WTC11 (cell line): ENCODE data around the gene RBFOX1. TPM values are rescaled to one million over a fixed set of nuclear protein-coding genes. Genes with fewer than 3 reads are reported as not detected.

Experiments
- ATAC-seq: fragments of 200-7000 bp; cut with Tn5 transposase; 2 replicates; pipeline ENCODE4 v1.10.0; 2021; ENCODE audit warnings: mild to moderate bottlenecking, moderate library complexity
- CTCF ChIA-PET: fragments of 300-600 bp; sonication (Branson Sonifier 250); formaldehyde crosslinking; loops from one replicate; lab custom pipeline; 2021; ENCODE audit warnings: antibody characterized with exemption; lab: Charles Lee
- POLR2A ChIA-PET: fragments of 350-600 bp; sonication (Branson Sonifier 250); formaldehyde crosslinking; loops from one replicate; lab custom pipeline; 2021; ENCODE audit warnings: antibody characterized with exemption; lab: Charles Lee
- DNase-seq: peaks from one replicate; pipeline ENCODE4 v3.0.0; 2021; ENCODE audit warnings: low spot score
- H3K27ac Mint-ChIP-seq: 2 replicates; pipeline ENCODE4 v1.8.0; 2021; ENCODE audit warnings: mixed read lengths
- H3K27me3 Mint-ChIP-seq: 2 replicates; pipeline ENCODE4 v1.8.0; 2021; ENCODE audit warnings: low read depth, mild to moderate bottlenecking, moderate library complexity, mixed read lengths
- H3K36me3 Mint-ChIP-seq: 2 replicates; pipeline ENCODE4 v1.8.0; 2021; ENCODE audit warnings: mixed read lengths
- H3K4me1 Mint-ChIP-seq: 2 replicates; pipeline ENCODE4 v1.8.0; 2022; ENCODE audit warnings: mixed read lengths
- H3K4me3 Mint-ChIP-seq: 2 replicates; pipeline ENCODE4 v1.8.0; 2021; ENCODE audit warnings: mild to moderate bottlenecking, moderate library complexity, mixed read lengths
- H3K9me3 Mint-ChIP-seq: 2 replicates; pipeline ENCODE4 v1.8.0; 2021; ENCODE audit warnings: mixed read lengths
- CBFB ChIP-seq: sonication (generic); formaldehyde crosslinking; IDR thresholded peaks from 2 replicates; pipeline ENCODE4 v1.8.1; 2022; ENCODE audit warnings: mild to moderate bottlenecking, low read depth, missing genetic modification reagents
- ELF4 ChIP-seq: sonication (generic); formaldehyde crosslinking; IDR thresholded peaks from 2 replicates; pipeline ENCODE4 v1.8.1; 2022; ENCODE audit warnings: low read depth, mild to moderate bottlenecking, moderate library complexity, missing genetic modification reagents
- JAZF1 ChIP-seq: fragments of 250-450 bp; sonication (Bioruptor Pico); IDR thresholded peaks from 2 replicates; pipeline ENCODE4 v1.9.0; 2021; ENCODE audit warnings: moderate library complexity, mild to moderate bottlenecking, inconsistent platforms
- PRRX2 ChIP-seq: fragments of 250-450 bp; sonication (Bioruptor Pico); IDR thresholded peaks from 2 replicates; pipeline ENCODE4 v1.8.0; 2021; ENCODE audit warnings: mild to moderate bottlenecking
- SMAD4 ChIP-seq: sonication (generic); formaldehyde crosslinking; IDR thresholded peaks from 2 replicates; pipeline ENCODE4 v1.8.0; 2022; ENCODE audit warnings: mild to moderate bottlenecking, missing genetic modification reagents
- TP53 ChIP-seq: sonication (generic); formaldehyde crosslinking; IDR thresholded peaks from 2 replicates; pipeline ENCODE4 v1.8.1; 2023; ENCODE audit warnings: mild to moderate bottlenecking, missing genetic modification reagents
- ZNF121 ChIP-seq: sonication (generic); formaldehyde crosslinking; IDR thresholded peaks from 2 replicates; pipeline ENCODE4 v1.8.0; 2023; ENCODE audit warnings: missing genetic modification reagents
- ZNF317 ChIP-seq: sonication (generic); formaldehyde crosslinking; IDR thresholded peaks from 2 replicates; pipeline ENCODE4 v1.8.1; 2023; ENCODE audit warnings: low read depth, mild to moderate bottlenecking, moderate library complexity, missing genetic modification reagents, borderline replicate concordance
- ZNF423 ChIP-seq: fragments of 250-450 bp; sonication (Bioruptor Pico); IDR thresholded peaks from 2 replicates; pipeline ENCODE4 v2.1.2; 2022; ENCODE audit warnings: mild to moderate bottlenecking, moderate library complexity
- total RNA-seq: library from RNA; stranded (reverse); gene quantifications from 3 replicates; pipeline ENCODE4 v1.2.3, GENCODE V29; 2021
- TF ChIP-seq, protein P1 (sequence below): sonication (generic); formaldehyde crosslinking; IDR thresholded peaks from 2 replicates; pipeline ENCODE4 v1.8.1; 2022; ENCODE audit warnings: low read depth, mild to moderate bottlenecking, moderate library complexity, missing genetic modification reagents, borderline replicate concordance
- TF ChIP-seq, protein P2 (sequence below): sonication (generic); formaldehyde crosslinking; IDR thresholded peaks from 2 replicates; pipeline ENCODE4 v1.8.0; 2023; ENCODE audit warnings: missing genetic modification reagents
- TF ChIP-seq, protein P3 (sequence below): sonication (generic); formaldehyde crosslinking; IDR thresholded peaks from 2 replicates; pipeline ENCODE4 v1.8.0; 2022; ENCODE audit warnings: mild to moderate bottlenecking, missing genetic modification reagents
- TF ChIP-seq, protein P4 (sequence below): sonication (generic); formaldehyde crosslinking; IDR thresholded peaks from 2 replicates; pipeline ENCODE4 v1.8.1; 2022; ENCODE audit warnings: missing genetic modification reagents, borderline replicate concordance
- TF ChIP-seq, protein P5 (sequence below): sonication (generic); formaldehyde crosslinking; IDR thresholded peaks from 2 replicates; pipeline ENCODE4 v1.8.1; 2023; ENCODE audit warnings: mild to moderate bottlenecking, missing genetic modification reagents, moderate library complexity
- TF ChIP-seq, protein P6 (sequence below): sonication (generic); formaldehyde crosslinking; IDR thresholded peaks from 2 replicates; pipeline ENCODE4 v1.8.1; 2023; ENCODE audit warnings: mild to moderate bottlenecking, missing genetic modification reagents, borderline replicate concordance
- TF ChIP-seq, protein P7 (sequence below): sonication (generic); formaldehyde crosslinking; IDR thresholded peaks from 2 replicates; pipeline ENCODE4 v1.8.0; 2022; ENCODE audit warnings: mild to moderate bottlenecking, missing genetic modification reagents

Gene RBFOX1
- total RNA-seq, 1 experiment from 2014 or later, result 1.1 TPM

DNA sequence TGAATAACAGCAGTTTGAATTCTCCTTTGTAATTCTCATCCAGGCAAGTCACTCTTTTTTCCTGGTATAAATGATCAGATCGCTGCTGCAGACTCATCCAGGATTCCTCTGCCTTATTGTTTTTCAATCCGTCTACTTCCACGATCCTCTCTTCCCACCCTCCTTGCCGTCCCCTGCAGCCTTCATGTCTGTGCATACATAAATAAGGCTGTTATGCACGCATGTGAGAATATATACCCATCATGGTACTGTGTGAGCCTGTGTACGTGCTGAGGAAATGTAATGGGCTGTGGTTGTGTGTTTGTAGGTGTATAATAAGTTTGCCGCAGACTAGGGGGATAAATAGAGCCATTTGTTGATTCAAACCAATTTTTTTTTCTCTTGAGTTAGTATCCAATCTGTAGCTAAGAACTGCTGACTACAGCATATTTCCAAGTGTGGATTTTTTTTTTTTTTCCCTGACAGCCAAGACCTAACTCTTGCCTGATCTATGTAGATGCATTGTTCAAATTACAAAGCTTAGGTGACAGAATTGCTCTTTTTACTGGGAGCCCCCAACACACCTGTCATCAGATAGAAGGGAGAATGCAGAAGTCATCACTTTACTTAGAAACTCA lies 62.2 kb downstream of the RBFOX1 start:
- TF ChIP-seq, protein P1, sequence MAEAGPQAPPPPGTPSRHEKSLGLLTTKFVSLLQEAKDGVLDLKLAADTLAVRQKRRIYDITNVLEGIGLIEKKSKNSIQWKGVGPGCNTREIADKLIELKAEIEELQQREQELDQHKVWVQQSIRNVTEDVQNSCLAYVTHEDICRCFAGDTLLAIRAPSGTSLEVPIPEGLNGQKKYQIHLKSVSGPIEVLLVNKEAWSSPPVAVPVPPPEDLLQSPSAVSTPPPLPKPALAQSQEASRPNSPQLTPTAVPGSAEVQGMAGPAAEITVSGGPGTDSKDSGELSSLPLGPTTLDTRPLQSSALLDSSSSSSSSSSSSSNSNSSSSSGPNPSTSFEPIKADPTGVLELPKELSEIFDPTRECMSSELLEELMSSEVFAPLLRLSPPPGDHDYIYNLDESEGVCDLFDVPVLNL, result no peak
- TF ChIP-seq, protein P2, sequence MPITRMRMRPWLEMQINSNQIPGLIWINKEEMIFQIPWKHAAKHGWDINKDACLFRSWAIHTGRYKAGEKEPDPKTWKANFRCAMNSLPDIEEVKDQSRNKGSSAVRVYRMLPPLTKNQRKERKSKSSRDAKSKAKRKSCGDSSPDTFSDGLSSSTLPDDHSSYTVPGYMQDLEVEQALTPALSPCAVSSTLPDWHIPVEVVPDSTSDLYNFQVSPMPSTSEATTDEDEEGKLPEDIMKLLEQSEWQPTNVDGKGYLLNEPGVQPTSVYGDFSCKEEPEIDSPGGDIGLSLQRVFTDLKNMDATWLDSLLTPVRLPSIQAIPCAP (CRISPR knock-in tag), result no peak
- TF ChIP-seq, protein P3, sequence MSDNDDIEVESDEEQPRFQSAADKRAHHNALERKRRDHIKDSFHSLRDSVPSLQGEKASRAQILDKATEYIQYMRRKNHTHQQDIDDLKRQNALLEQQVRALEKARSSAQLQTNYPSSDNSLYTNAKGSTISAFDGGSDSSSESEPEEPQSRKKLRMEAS (CRISPR knock-in tag), result no peak
- no peak for TF ChIP-seq TP53 (CRISPR knock-in tag)
- Mint-ChIP-seq H3K27ac (no peak overlapping the region), H3K4me1 (no peaks in the 10 kb centered on the region), H3K9me3 (peaks cover 88% of the 10 kb centered on the region), H3K4me3 (no peak overlapping the region), H3K27me3 (peaks cover 7% of the 10 kb centered on the region), H3K36me3 (peaks cover 91% of the 10 kb centered on the region)
- ChIA-PET CTCF (no interaction called here), POLR2A (no interaction called here)
- ATAC-seq, result no peak
- no peak for DNase-seq

DNA sequence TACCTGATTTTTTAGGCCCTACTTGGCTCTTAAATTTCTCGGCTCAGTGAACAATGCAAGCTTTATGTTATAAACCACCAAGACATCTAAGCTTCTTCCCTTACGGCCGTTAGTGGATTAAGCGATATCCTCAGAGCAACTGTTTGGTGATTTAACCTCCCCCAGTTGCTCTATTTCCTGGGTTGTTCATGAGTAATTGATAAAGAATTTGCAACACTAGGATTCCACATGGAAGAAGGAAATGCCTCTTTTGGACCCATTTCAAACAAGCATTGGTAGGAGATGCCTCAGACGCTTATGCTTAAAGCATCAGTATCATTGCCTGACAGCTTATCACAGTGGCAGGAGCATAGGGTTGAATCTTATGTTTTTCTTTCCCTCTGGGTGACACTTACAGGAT lies 65.3 kb downstream of the RBFOX1 start:
- H3K36me3 Mint-ChIP-seq, result peaks cover 78% of the 10 kb centered on the region
- peaks cover 7% of the 10 kb centered on the region for H3K27me3 Mint-ChIP-seq
- no peak overlapping the region for H3K4me3 Mint-ChIP-seq
- no peak for TF ChIP-seq PRRX2 (CRISPR knock-in tag)
- TF ChIP-seq JAZF1 (CRISPR knock-in tag), result no peak
- TF ChIP-seq ZNF317, result no peak
- TF ChIP-seq, protein P4, sequence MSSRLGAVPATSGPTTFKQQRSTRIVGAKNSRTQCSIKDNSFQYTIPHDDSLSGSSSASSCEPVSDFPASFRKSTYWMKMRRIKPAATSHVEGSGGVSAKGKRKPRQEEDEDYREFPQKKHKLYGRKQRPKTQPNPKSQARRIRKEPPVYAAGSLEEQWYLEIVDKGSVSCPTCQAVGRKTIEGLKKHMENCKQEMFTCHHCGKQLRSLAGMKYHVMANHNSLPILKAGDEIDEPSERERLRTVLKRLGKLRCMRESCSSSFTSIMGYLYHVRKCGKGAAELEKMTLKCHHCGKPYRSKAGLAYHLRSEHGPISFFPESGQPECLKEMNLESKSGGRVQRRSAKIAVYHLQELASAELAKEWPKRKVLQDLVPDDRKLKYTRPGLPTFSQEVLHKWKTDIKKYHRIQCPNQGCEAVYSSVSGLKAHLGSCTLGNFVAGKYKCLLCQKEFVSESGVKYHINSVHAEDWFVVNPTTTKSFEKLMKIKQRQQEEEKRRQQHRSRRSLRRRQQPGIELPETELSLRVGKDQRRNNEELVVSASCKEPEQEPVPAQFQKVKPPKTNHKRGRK (CRISPR knock-in tag), result no peak
- TF ChIP-seq, protein P5, sequence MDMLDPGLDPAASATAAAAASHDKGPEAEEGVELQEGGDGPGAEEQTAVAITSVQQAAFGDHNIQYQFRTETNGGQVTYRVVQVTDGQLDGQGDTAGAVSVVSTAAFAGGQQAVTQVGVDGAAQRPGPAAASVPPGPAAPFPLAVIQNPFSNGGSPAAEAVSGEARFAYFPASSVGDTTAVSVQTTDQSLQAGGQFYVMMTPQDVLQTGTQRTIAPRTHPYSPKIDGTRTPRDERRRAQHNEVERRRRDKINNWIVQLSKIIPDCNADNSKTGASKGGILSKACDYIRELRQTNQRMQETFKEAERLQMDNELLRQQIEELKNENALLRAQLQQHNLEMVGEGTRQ, result no peak
- TF ChIP-seq CBFB (CRISPR knock-in tag), result no peak
- no peak for TF ChIP-seq ZNF423 (CRISPR knock-in tag)
- TF ChIP-seq SMAD4, result no peak
- no peak for TF ChIP-seq ELF4 (CRISPR knock-in tag)
- TF ChIP-seq, protein P6, sequence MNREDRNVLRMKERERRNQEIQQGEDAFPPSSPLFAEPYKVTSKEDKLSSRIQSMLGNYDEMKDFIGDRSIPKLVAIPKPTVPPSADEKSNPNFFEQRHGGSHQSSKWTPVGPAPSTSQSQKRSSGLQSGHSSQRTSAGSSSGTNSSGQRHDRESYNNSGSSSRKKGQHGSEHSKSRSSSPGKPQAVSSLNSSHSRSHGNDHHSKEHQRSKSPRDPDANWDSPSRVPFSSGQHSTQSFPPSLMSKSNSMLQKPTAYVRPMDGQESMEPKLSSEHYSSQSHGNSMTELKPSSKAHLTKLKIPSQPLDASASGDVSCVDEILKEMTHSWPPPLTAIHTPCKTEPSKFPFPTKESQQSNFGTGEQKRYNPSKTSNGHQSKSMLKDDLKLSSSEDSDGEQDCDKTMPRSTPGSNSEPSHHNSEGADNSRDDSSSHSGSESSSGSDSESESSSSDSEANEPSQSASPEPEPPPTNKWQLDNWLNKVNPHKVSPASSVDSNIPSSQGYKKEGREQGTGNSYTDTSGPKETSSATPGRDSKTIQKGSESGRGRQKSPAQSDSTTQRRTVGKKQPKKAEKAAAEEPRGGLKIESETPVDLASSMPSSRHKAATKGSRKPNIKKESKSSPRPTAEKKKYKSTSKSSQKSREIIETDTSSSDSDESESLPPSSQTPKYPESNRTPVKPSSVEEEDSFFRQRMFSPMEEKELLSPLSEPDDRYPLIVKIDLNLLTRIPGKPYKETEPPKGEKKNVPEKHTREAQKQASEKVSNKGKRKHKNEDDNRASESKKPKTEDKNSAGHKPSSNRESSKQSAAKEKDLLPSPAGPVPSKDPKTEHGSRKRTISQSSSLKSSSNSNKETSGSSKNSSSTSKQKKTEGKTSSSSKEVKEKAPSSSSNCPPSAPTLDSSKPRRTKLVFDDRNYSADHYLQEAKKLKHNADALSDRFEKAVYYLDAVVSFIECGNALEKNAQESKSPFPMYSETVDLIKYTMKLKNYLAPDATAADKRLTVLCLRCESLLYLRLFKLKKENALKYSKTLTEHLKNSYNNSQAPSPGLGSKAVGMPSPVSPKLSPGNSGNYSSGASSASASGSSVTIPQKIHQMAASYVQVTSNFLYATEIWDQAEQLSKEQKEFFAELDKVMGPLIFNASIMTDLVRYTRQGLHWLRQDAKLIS, result no peak
- TF ChIP-seq ZNF121, result no peak
- TF ChIP-seq, protein P7, sequence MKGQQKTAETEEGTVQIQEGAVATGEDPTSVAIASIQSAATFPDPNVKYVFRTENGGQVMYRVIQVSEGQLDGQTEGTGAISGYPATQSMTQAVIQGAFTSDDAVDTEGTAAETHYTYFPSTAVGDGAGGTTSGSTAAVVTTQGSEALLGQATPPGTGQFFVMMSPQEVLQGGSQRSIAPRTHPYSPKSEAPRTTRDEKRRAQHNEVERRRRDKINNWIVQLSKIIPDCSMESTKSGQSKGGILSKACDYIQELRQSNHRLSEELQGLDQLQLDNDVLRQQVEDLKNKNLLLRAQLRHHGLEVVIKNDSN (CRISPR knock-in tag), result no peak
- no peak for DNase-seq
- H3K27ac Mint-ChIP-seq, result no peak overlapping the region
- CTCF ChIA-PET, result no interaction called here
- ATAC-seq, result no peak
- H3K9me3 Mint-ChIP-seq, result peaks cover 79% of the 10 kb centered on the region
- H3K4me1 Mint-ChIP-seq, result no peaks in the 10 kb centered on the region
- POLR2A ChIA-PET, result no interaction called here
